Measurements from ENCODE around the gene PKD2L1. TPM values are rescaled to one million over a fixed set of nuclear protein-coding genes. Genes with fewer than 3 reads are reported as not detected.
"Not testable (repeated sequence)": the region's sequence is repeated elsewhere in the genome, so short reads cannot be mapped to it uniquely, and the experiment has no call there.

Gene PKD2L1
- total RNA-seq (not detected), polyA plus RNA-seq (not detected)
- long read RNA-seq, donor 1, result 0 reads
- long read RNA-seq, donor 2, result 0 reads
- long read RNA-seq, donor 3, result 0 reads

- DNase-seq (no peak), ATAC-seq (no peak)
- no peak for TF ChIP-seq CTCF (IDR thresholded peaks at IDR 0.05)
- intact Hi-C loops (cut with DNase I), result loop anchor here in 2 of 10 donors (10.0 kb wide), 2 partner anchors 185 to 545 kb away; partner anchors contain the start of gene SEC31B (in 2 of the 2)
- no peaks in the 10 kb centered on the region for H3K36me3 ChIP-seq
- H3K4me1 ChIP-seq, result peaks cover 0 to 13% (median 7%) of the 10 kb centered on the region in 9 donors
- H3K27me3 ChIP-seq, result peaks cover 0 to 65% (median 46%) of the 10 kb centered on the region in 7 donors
- no peak within 1 kb of the TSS for H3K4me3 ChIP-seq
- 45 to 57% methylated on average over 5 of the region's 5 CpGs for WGBS, 2 donors
- H3K9me3 ChIP-seq, result no peaks in the 10 kb centered on the region
- H3K27ac ChIP-seq, result no peak within 1 kb of the TSS
Measured at GRCh38 chr10:100330079-100330478, at the start of gene PKD2L1. PKD2L1 (minus strand) TSS chr10:100330228; CDS start chr10:100330103, 125 bp downstream.

- peaks cover 0 to 22% (median 19%) of the 10 kb centered on the region in 9 donors for H3K4me1 ChIP-seq
- intact Hi-C loops (cut with DNase I), result no loop called here
- peaks cover 0 to 20% (median 0%) of the 10 kb centered on the region in 9 donors for H3K36me3 ChIP-seq
- WGBS, 2 donors, result 90 to 94% methylated on average over 5 of the region's 5 CpGs
- H3K9me3 ChIP-seq, result no peaks in the 10 kb centered on the region
- ATAC-seq, result no peak
- no peak overlapping the region for H3K27ac ChIP-seq
- no peak overlapping the region for H3K4me3 ChIP-seq
- TF ChIP-seq CTCF (IDR thresholded peaks at IDR 0.05), result no peak
- DNase-seq, result no peak
- no peaks in the 10 kb centered on the region for H3K27me3 ChIP-seq
Measured at GRCh38 chr10:100377830-100378229, 47.8 kb upstream of the PKD2L1 start.

- ATAC-seq; H3K9me3 ChIP-seq; H3K27me3 ChIP-seq; H3K4me3 ChIP-seq; H3K27ac ChIP-seq; DNase-seq; H3K36me3 ChIP-seq; intact Hi-C loops (cut with DNase I): not testable (repeated sequence)
- 86 to 87% methylated on average over 6 of the region's 6 CpGs for WGBS, 2 donors
- H3K4me1 ChIP-seq, result peaks cover 1 to 33% (median 26%) of the 10 kb centered on the region in 9 donors
Measured at GRCh38 chr10:100376656-100377055, 46.6 kb upstream of the PKD2L1 start.

- DNase-seq; intact Hi-C loops (cut with DNase I); H3K36me3 ChIP-seq; H3K27me3 ChIP-seq; H3K9me3 ChIP-seq; ATAC-seq: not testable (repeated sequence)
- Histone ChIP-seq H3K27ac (peak overlapping the region in 6 of 10 donors; percentile 91 to 97 (median 96)), H3K4me3 (peak overlapping the region in 9 of 10 donors; percentile 48 to 82 (median 65)), H3K4me1 (peaks cover 11 to 51% (median 40%) of the 10 kb centered on the region in 9 donors)
- 85% methylated on average over 7 of the region's 7 CpGs for WGBS, 2 donors
Measured at GRCh38 chr10:100374677-100375353, 44.8 kb upstream of the PKD2L1 start.

GRCh38 chr10:100374200-100374655, 44.2 kb upstream of the PKD2L1 start:
- no peaks in the 10 kb centered on the region for H3K9me3 ChIP-seq
- no peak for TF ChIP-seq CTCF (IDR thresholded peaks at IDR 0.05)
- ATAC-seq (peak in 1 of 8 donors; percentile 1), DNase-seq (no peak)
- H3K27me3 ChIP-seq, result no peaks in the 10 kb centered on the region
- intact Hi-C loops (cut with DNase I), result no loop called here
- peaks cover 11 to 53% (median 40%) of the 10 kb centered on the region in 9 donors for H3K4me1 ChIP-seq
- H3K27ac ChIP-seq, result peak overlapping the region in 9 of 10 donors; percentile 84 to 97 (median 93)
- H3K4me3 ChIP-seq, result peak overlapping the region; percentile 39 to 82 (median 65)
- WGBS, 2 donors, result 19 to 21% methylated on average over 3 of the region's 3 CpGs
- H3K36me3 ChIP-seq, result no peaks in the 10 kb centered on the region

Data from heart right ventricle (tissue), 16 donors.